AG04450 (cell line): ENCODE measurements around the gene MRPL48. TPM values are rescaled to one million over a fixed set of nuclear protein-coding genes. Genes with fewer than 3 reads are reported as not detected.
"Not testable (repeated sequence)": the region's sequence is repeated elsewhere in the genome, so short reads cannot be mapped to it uniquely, and the experiment has no call there.

Source experiments
- CTCF ChIA-PET: fragments of 300-600, 350-600 bp; formaldehyde crosslinking; extraction: SDS; loops from one replicate; lab custom pipeline; 2022; ENCODE audit warnings: antibody characterized with exemption, inconsistent platforms; lab: Charles Lee
- POLR2A ChIA-PET: fragments of 350-600 bp; formaldehyde crosslinking; extraction: SDS; loops from one replicate; lab custom pipeline; 2021; ENCODE audit warnings: antibody characterized with exemption, inconsistent platforms; lab: Yijun Ruan, JAX
- DNase-seq: peaks from one replicate; pipeline ENCODE4 v3.0.0-alpha.2; 2011; ENCODE audit warnings: low read depth, low spot score
- H3K27ac ChIP-seq: one replicate; pipeline ENCODE4 v1.5.1; 2012; ENCODE audit warnings: low read depth, low read length, control low read depth
- H3K27me3 ChIP-seq: one replicate; pipeline ENCODE4 v1.6.0; 2012; ENCODE audit warnings: low read length; ENCODE audit not compliant: control insufficient read depth, insufficient read depth
- H3K4me3 ChIP-seq: 2 replicates; pipeline ENCODE4 v1.5.1; 2011; ENCODE audit warnings: mild to moderate bottlenecking, low read depth, low read length, control low read depth
- H3K9me3 ChIP-seq: 2 replicates; pipeline ENCODE4 v1.5.1; 2012; ENCODE audit warnings: low read length; ENCODE audit not compliant: control insufficient read depth, insufficient read depth
- CTCF ChIP-seq: IDR thresholded peaks from 2 replicates; pipeline ENCODE4 v1.5.1; 2011; ENCODE audit warnings: low read depth, low read length, control low read depth, inconsistent platforms
- polyA plus RNA-seq: library from polyadenylated mRNA; depleted of rRNA; stranded (reverse); fragments of >200 nt; gene quantifications from 2 replicates; pipeline ENCODE4 v1.2.3, GENCODE V29; 2011

Gene MRPL48
- polyA plus RNA-seq, 1 experiment: 65.7 TPM

GRCh38 chr11:73766763-73767162 is 20.9 kb upstream of the MRPL48 start:
- DNase-seq: no peak
- Histone ChIP-seq H3K27ac (no peak overlapping the region), H3K27me3 (peaks cover 8% of the 10 kb centered on the region), H3K9me3 (no peaks in the 10 kb centered on the region), H3K4me3 (no peak overlapping the region)
- TF ChIP-seq CTCF: no peak
- CTCF ChIA-PET: interaction anchor here (0.7 kb wide), 2 partner anchors 9 to 382 kb away, joined by 3 read pairs; no protein-coding TSS in a partner anchor
- POLR2A ChIA-PET: interaction anchor here (1.1 kb wide), 1 partner anchor 13 kb away, joined by 3 read pairs; no protein-coding TSS in a partner anchor

- DNase-seq, H3K9me3 ChIP-seq, POLR2A ChIA-PET, H3K27ac ChIP-seq, CTCF ChIA-PET, H3K4me3 ChIP-seq, H3K27me3 ChIP-seq: not testable (repeated sequence)
These were observed 16.9 kb upstream of the MRPL48 start for GRCh38 chr11:73770811-73771210.

GRCh38 chr11:73779084-73779902 is 8.4 kb upstream of the MRPL48 start:
- Histone ChIP-seq H3K9me3 (peaks cover 7% of the 10 kb centered on the region; the same call in 1 of the 2 replicates), H3K4me3 (peak overlapping the region; percentile 69), H3K27ac (peak overlapping the region; percentile 98), H3K27me3 (no peaks in the 10 kb centered on the region)
- POLR2A ChIA-PET: interaction anchor here (0.7 to 2.7 kb wide), 6 partner anchors 9 to 152 kb away, joined by 3 to 55 read pairs (median 4); partner anchors contain the start of genes MRPL48 and RAB6A
- DNase-seq: peak; percentile 94
- CTCF ChIA-PET: interaction anchor here (1.2 to 1.8 kb wide), 3 partner anchors 11 to 152 kb away, joined by 3 to 4 read pairs (median 3); no protein-coding TSS in a partner anchor
- TF ChIP-seq CTCF: no peak

- Histone ChIP-seq H3K4me3 (no peak overlapping the region), H3K27me3 (no peaks in the 10 kb centered on the region), H3K9me3 (no peaks in the 10 kb centered on the region), H3K27ac (no peak overlapping the region)
- no peak for TF ChIP-seq CTCF
- POLR2A ChIA-PET: no interaction called here
- CTCF ChIA-PET: no interaction called here
- DNase-seq: no peak
These were observed 6.4 kb upstream of the MRPL48 start for GRCh38 chr11:73781303-73781702.

GRCh38 chr11:73783483-73784020 is 4.1 kb upstream of the MRPL48 start:
- Histone ChIP-seq H3K27me3 (no peaks in the 10 kb centered on the region), H3K27ac (no peak overlapping the region), H3K9me3 (no peaks in the 10 kb centered on the region), H3K4me3 (no peak overlapping the region)
- no peak for DNase-seq
- TF ChIP-seq CTCF: no peak
- CTCF ChIA-PET: no interaction called here
- POLR2A ChIA-PET: no interaction called here
